ENCODE data around the gene PRIMA1. TPM values are rescaled to one million over a fixed set of nuclear protein-coding genes. Genes with fewer than 3 reads are reported as not detected.

PRIMA1 gene
- total and polyA plus RNA-seq, 2 donors (not counting 1 experiment from before 2014, with no cell fraction given) = not detected

- Mint-ChIP-seq H3K9me3 (ENCODE audit: insufficient read depth) (peaks cover 15% of the 10 kb centered on the region), H3K4me3 (no peak overlapping the region), H3K4me1 (no peaks in the 10 kb centered on the region), H3K27me3 (peaks cover 8% of the 10 kb centered on the region), H3K27ac (no peak overlapping the region)
- Histone ChIP-seq H3K9me3 (ENCODE audit: control extremely low read depth in 1 of 3, control insufficient read depth in 2 of 3, insufficient read depth in 1 of 3, low read length in 2 of 3) (peaks cover 2 to 18% (median 12%) of the 10 kb centered on the region in 3 donors), H3K79me2 (ENCODE audit: control insufficient read depth, insufficient read depth, low read length) (no peaks in the 10 kb centered on the region), H2AFZ (ENCODE audit: insufficient read depth, low read depth, low read length, poor library complexity, severe bottlenecking) (no peak overlapping the region), H4K20me1 (ENCODE audit: control insufficient read depth, insufficient read depth, low read length, poor library complexity, severe bottlenecking) (no peaks in the 10 kb centered on the region), H3K27me3 (replicated peaks in 1 of 4; ENCODE audit: control extremely low read depth in 1 of 4, control insufficient read depth in 3 of 4, insufficient read depth in 4 of 4, low read length in 3 of 4) (peaks cover 0 to 6% (median 0%) of the 10 kb centered on the region in 4 experiments), H3K27ac (ENCODE audit: low read length in 2 of 2) (no peak overlapping the region), H3K4me3 (ENCODE audit: control extremely low read depth in 1 of 5, extremely low read depth in 1 of 5, insufficient read depth in 1 of 5, low read depth in 2 of 5, low read length in 4 of 5) (no peak overlapping the region), H3K9ac (ENCODE audit: low read length) (no peak overlapping the region), H3K4me2 (replicated peaks; ENCODE audit: low read depth, low read length, poor library complexity, severe bottlenecking) (no peak overlapping the region), H3K4me1 (ENCODE audit: control insufficient read depth in 2 of 2, insufficient read depth in 2 of 2, low read length in 2 of 2) (no peaks in the 10 kb centered on the region), H3K36me3 (replicated peaks in 1 of 2; ENCODE audit: control extremely low read depth in 1 of 2, control insufficient read depth in 1 of 2, extremely low read depth in 1 of 2, insufficient read depth in 2 of 2, low read length in 1 of 2) (no peaks in the 10 kb centered on the region)
- ChIA-PET CTCF (no interaction called here), POLR2A (no interaction called here)
- DNase-seq (no peak), ATAC-seq (ENCODE audit: low read depth) (no peak)
- TF ChIP-seq, protein P1, sequence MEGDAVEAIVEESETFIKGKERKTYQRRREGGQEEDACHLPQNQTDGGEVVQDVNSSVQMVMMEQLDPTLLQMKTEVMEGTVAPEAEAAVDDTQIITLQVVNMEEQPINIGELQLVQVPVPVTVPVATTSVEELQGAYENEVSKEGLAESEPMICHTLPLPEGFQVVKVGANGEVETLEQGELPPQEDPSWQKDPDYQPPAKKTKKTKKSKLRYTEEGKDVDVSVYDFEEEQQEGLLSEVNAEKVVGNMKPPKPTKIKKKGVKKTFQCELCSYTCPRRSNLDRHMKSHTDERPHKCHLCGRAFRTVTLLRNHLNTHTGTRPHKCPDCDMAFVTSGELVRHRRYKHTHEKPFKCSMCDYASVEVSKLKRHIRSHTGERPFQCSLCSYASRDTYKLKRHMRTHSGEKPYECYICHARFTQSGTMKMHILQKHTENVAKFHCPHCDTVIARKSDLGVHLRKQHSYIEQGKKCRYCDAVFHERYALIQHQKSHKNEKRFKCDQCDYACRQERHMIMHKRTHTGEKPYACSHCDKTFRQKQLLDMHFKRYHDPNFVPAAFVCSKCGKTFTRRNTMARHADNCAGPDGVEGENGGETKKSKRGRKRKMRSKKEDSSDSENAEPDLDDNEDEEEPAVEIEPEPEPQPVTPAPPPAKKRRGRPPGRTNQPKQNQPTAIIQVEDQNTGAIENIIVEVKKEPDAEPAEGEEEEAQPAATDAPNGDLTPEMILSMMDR (IDR thresholded peaks at IDR 0.05) = no peak
- no peak for TF ChIP-seq EZH2 (IDR thresholded peaks at IDR 0.05; ENCODE audit: borderline replicate concordance, insufficient read depth, low read depth, low read length, poor library complexity, severe bottlenecking)
- intact Hi-C loops (cut with micrococcal nuclease) = no loop called here
- WGBS (ENCODE audit: insufficient coverage) = 91% methylated on average over 9 of the region's 10 CpGs
Measured at GRCh38 chr14:93818857-93819256, 30.6 kb upstream of the PRIMA1 start.

DNA sequence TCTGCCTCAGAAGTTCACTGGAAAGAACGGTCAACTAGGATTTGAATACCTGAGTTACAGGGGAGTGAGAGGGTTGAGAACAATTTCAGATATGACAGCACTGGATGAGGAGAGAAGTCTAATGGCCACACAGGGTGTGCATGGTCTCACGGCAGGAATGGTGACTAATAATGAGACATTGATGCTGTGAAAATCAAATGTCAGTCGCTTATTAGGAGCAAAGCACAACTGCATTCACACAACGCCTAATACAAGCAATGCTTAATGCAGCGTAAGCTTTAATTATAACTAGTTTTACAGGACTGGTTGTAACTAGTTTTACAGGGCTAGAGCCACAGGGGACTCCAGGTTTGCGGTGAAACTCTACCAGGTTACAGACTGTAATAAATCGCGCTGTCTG is 23.4 kb upstream of the PRIMA1 start:
- 88% methylated on average over 3 of the region's 8 CpGs for WGBS (ENCODE audit: insufficient coverage)
- Mint-ChIP-seq H3K4me1 (peaks cover 6% of the 10 kb centered on the region), H3K4me3 (no peak overlapping the region), H3K9me3 (ENCODE audit: insufficient read depth) (peaks cover 20% of the 10 kb centered on the region), H3K27me3 (no peaks in the 10 kb centered on the region), H3K27ac (no peak overlapping the region)
- H3K36me3 ChIP-seq (replicated peaks in 1 of 2; ENCODE audit: control extremely low read depth in 1 of 2, control insufficient read depth in 1 of 2, extremely low read depth in 1 of 2, insufficient read depth in 2 of 2, low read length in 1 of 2) = no peaks in the 10 kb centered on the region
- intact Hi-C loops (cut with micrococcal nuclease) = no loop called here
- DNase-seq (no peak), ATAC-seq (ENCODE audit: low read depth) (no peak)
- H3K4me2 ChIP-seq (replicated peaks; ENCODE audit: low read depth, low read length, poor library complexity, severe bottlenecking) = no peak overlapping the region
- no peak overlapping the region for H3K4me3 ChIP-seq (ENCODE audit: control extremely low read depth in 1 of 5, extremely low read depth in 1 of 5, insufficient read depth in 1 of 5, low read depth in 2 of 5, low read length in 4 of 5)
- no peak overlapping the region for H3K27ac ChIP-seq (ENCODE audit: low read length in 2 of 2)
- H3K27me3 ChIP-seq (replicated peaks in 1 of 4; ENCODE audit: control extremely low read depth in 1 of 4, control insufficient read depth in 3 of 4, insufficient read depth in 4 of 4, low read length in 3 of 4) = no peaks in the 10 kb centered on the region
- no peak overlapping the region for H3K9ac ChIP-seq (ENCODE audit: low read length)
- ChIA-PET CTCF (no interaction called here), POLR2A (no interaction called here)
- TF ChIP-seq, protein P1 (IDR thresholded peaks at IDR 0.05) = no peak
- no peak for TF ChIP-seq EZH2 (IDR thresholded peaks at IDR 0.05; ENCODE audit: borderline replicate concordance, insufficient read depth, low read depth, low read length, poor library complexity, severe bottlenecking)
- H3K9me3 ChIP-seq (ENCODE audit: control extremely low read depth in 1 of 3, control insufficient read depth in 2 of 3, insufficient read depth in 1 of 3, low read length in 2 of 3) = peaks cover 2 to 14% (median 12%) of the 10 kb centered on the region in 3 donors
- no peaks in the 10 kb centered on the region for H3K79me2 ChIP-seq (ENCODE audit: control insufficient read depth, insufficient read depth, low read length)
- no peak overlapping the region for H2AFZ ChIP-seq (ENCODE audit: insufficient read depth, low read depth, low read length, poor library complexity, severe bottlenecking)
- no peaks in the 10 kb centered on the region for H3K4me1 ChIP-seq (ENCODE audit: control insufficient read depth in 2 of 2, insufficient read depth in 2 of 2, low read length in 2 of 2)
- no peaks in the 10 kb centered on the region for H4K20me1 ChIP-seq (ENCODE audit: control insufficient read depth, insufficient read depth, low read length, poor library complexity, severe bottlenecking)
